ENCODE results near the gene FBH1. TPM values are rescaled to one million over a fixed set of nuclear protein-coding genes. Genes with fewer than 3 reads are reported as not detected.
"Not testable (repeated sequence)": the region's sequence is repeated elsewhere in the genome, so short reads cannot be mapped to it uniquely, and the experiment has no call there.

FBH1 gene
- total RNA-seq, 1 experiment from 2014 or later = 90.1 TPM

DNA sequence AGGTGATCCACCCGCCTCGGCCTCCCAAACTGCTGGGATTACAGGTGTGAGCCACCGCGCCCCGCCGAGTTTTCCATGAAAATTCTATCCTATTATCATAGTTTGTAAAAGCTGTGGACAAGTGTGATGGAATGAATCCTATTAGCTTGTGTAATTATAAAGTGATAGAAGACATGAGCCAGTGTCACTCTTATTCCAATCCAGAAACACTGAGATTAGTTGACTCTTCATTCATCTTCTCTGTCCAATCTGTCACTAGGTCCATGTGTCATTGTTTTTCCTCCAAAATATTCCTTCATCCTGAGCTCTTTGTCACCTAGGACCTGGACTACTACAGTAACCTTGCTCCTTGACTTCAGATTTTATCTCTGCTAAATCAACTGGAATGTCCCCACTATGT is 13.5 kb downstream of the FBH1 start:
- DNase-seq (ENCODE audit: low spot score) = no peak

DNA sequence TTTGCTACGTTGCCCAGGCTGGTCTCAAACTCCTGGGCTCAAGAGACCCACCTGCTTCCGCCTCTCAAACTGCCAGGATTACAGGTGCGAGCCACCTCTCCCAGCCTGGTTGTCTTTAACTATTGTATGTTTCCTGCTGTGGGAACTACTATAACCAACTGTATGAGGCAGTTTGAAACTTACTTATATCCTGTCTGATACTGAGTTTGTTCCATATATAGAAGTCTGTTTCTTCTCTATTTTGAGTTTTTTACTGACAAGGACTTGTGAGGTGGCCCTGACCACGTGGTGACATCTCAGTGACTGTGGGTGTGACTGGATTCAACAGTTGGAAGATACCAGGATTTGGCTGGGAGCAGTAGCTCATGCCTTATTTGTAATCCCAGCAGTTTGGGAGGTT is 14.2 kb downstream of the FBH1 start:
- no peak for DNase-seq (ENCODE audit: low spot score)

DNA sequence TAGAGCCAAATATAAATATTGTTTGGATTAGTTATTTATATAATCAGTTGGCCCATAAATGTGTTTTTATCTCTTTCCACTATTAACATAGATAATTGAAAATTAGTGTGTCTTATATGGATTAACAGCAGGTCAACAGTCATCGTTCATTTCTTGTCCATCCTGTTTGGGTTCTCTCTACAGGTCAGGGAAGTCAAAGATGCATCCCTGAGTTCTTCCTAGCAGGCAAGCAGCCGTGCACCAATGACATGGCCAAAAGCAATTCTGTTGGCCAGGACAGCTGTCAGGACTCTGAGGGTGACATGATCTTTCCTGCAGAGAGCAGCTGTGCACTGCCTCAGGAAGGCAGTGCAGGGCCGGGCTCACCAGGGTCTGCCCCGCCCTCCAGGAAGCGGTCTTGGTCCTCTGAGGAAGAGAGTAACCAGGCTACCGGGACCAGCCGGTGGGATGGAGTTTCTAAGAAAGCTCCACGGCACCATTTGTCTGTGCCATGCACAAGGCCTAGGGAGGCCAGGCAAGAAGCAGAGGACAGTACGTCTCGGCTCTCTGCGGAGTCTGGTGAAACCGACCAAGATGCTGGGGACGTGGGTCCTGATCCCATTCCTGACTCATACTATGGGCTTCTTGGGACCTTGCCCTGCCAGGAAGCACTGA is 15.9 kb downstream of the FBH1 start:
- no peak for DNase-seq (ENCODE audit: low spot score)

DNA sequence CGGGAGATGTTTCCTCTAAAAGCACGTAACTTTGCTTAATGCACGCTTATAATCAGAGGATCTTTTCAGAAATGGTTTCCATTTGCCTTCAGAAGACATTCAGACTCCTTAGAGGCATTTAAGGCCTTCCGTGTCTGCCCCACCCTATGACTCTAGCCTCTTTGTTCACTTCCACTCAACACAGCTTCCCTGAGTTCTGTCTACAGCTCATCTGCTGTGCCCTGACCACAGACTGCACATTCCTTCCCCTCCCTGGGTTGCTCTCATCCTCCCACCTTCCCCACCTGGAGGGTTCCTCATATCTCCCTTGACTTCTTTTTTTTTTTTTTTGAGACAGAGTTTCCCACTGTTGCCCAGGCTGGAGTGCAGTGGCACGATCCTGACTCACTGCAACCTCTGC is 16.6 kb downstream of the FBH1 start:
- no peak for DNase-seq (ENCODE audit: low spot score)

DNA sequence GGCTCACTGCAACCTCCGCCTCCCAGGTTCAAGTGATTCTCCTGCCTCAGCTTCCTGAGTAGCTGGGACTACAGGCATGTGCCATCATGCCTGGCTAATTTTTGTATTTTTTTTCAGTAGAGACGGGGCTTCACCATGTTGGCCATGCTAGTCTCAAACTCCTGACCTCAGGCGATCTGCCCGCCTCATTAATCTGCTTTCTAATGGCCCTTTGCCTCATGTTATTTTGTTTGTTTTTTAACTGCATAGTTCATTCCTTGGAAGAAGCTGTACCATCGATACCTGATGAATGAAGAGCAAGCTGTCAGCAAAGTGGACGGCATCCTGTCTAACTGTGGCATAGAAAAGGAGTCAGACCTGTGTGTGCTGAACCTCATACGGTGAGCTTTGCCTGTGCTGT is 18.6 kb downstream of the FBH1 start:
- DNase-seq (ENCODE audit: low spot score) = not testable (repeated sequence)

DNA sequence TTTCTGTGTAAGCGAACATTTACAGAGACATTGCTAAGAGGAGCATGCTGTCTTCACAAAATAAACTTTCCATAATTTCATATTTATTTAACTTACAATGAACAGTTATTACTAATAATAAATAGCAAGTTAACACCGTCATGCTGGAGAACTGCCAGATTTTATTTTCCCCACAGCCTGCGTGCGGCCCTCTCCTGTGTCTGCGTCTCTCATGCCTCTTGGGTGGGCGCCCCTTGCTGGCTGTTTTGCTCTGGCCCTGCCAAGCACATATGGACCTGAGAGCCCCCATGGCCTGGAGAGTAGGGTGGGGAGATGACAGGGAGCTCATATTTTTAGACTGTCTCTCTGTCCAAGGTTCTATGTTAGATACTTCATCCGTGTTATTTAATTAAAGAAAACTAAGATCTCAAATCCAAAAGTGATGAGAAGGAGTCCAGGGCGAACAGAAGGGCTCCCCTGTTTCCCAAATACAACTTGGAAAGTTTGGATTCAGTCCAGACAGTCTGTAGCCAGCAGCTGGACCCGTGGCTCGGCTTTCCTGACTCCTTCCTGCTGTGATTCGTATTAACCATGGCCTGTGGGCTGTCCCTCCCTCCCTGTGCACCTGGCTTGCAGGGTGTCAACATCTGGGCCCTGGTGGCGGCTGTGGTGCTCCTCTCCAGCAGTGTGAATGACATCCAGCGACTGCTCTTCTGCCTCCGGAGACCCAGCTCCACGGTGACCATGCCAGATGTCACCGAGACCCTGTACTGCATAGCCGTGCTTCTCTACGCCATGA is 20.5 kb downstream of the FBH1 start:
- DNase-seq (ENCODE audit: low spot score) = no peak

DNA sequence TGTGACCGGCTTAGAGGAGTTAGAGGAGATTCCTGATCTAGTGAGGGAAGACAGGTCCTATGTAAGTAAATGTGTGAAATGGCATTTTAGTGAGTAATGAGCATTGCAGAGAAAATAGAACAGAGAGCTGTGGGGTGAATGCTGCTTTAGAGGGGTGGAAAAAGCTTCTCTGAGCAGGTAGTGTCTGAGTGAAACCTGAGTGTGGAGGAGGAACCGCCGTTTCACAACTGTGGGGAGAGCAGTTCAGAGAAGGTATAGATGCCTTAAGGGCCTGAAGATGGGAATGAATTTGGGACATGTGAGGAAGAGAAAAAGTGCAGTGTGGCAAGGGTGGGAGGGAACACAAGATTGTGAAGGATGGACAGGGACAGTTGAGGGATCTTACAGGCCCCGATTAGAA is 21.6 kb downstream of the FBH1 start:
- no peak for DNase-seq (ENCODE audit: low spot score)

DNA sequence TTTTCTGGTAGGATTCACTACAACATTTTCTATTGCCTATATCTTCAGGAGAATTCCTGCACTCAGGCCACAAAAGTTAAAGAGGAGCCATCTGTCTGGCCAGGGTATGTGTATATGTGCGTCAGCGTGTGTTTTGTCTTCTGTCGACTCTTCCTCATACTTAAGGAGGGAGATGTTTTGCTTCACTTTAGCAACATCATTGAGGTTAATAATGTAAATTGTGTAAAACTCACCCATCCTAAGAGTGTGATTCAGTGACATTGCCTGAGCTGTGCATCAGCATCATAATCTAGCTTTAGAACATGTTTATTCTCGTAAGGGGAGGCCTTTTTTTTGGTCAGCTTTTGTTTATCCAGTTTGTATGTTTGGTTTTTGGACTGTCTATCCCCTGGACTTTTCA is 23.7 kb downstream of the FBH1 start:
- DNase-seq (ENCODE audit: low spot score) = no peak

DNA sequence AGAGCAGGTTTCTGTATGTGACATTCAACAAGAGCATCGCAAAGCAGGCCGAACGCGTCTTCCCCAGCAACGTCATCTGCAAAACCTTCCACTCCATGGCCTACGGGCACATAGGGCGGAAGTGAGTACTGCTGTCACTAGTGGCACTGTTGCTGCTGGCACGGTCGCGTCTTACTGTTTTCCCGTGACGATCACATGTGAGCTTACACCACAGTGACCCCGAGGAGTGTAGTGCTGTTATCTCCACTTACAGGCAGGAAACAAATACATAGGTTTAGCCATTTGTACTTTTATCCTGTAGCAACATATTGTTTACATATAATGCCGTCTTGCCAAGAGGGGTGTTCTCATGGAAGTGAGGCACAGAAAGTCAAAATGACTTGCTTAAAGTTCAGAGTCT is 25.4 kb downstream of the FBH1 start:
- no peak for DNase-seq (ENCODE audit: low spot score)

DNA sequence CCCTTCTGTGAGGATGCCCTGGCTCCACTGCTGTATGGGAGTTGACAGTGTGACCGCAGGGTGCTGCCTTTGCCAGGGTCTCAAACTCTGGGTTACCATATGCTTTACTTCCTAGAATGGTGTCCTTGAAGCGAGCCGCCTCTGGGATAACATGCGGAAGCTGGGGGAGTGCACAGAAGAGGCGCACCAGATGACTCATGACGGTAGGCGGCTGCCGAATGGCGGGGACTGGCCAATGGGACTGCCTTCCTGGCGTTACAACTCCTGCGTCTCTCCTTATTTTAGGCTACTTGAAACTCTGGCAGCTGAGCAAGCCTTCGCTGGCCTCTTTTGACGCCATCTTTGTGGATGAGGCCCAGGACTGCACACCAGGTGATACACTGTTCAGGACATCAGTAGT is 27.3 kb downstream of the FBH1 start:
- no peak for DNase-seq (ENCODE audit: low spot score)

DNA sequence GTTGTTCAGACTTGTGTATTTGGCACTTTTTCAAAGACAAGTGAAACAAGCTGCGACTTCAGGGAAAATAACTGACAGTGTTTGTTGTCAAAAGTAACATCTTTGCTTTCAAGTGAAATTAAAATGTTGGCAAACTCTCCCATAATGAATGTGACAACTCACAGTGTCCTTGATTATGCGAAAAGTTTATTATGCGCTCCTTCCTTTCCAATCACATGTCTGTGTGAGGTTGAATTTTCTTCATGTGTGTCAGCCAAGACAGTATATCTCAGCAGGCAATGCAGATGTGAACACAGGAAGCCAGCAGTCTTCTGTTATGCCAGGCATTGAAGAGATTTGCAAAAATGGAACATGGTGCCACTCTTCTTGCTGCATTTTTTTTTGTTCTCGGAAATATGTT is 28.7 kb downstream of the FBH1 start:
- no peak for DNase-seq (ENCODE audit: low spot score)

DNA sequence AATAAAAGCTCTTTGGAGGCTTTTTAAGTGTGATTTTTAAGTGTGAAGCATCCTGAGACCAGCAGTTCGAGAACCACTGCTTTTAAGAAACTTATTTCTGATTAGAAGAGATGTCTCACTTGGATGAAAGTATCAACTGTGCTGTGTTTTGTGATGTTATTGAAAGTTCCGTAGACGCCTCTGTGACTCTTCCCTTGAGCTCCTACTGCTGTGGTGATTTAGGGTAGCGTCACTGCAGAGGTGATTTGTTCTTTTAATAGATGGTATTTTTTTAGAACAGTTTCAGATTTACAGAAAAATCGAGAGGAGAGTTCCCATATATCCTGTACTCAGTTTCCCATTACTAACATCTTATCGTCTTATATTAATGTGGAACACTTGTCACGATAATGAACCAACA is 29.5 kb downstream of the FBH1 start:
- no peak for DNase-seq (ENCODE audit: low spot score)

DNA sequence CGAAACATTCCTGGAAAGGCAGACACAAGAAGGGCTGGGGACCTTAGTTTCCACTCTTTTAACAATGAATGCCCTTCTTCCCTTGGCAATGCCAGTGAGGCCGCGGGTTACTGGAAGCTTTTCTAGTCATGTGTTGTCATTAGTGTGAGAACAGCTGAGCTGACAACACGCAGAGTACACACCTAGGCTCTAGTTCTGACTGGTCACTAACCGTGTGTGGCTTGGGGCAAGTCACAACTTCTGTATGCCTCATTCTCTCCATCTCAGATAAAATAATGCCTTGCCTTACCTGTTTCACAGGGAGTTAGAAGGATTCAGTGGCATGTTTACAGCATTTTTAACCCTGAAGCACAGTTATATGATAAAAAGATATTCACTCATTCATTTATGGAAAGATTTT is 31.7 kb downstream of the FBH1 start:
- DNase-seq (ENCODE audit: low spot score) = no peak

DNA sequence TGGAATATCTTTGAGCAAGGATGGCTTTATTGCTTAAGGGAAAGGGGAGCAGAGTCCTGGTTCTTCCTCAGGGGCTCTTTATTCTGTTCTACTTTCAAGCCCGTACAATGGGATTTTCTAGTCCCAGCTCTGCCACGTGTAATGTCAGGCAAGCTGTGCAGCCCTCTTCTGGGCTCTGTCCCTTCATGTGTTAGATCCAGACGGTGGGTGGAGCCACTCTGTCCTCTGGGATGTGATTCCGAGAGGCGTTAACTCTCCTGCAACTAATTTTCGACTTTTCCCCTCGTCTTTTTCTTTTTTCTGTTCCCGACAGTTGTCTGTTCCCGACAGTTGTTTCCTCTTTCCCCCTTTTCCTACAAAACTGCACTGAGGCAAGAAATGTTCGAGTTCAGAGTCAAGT is 34.8 kb downstream of the FBH1 start:
- no peak for DNase-seq (ENCODE audit: low spot score)

DNA sequence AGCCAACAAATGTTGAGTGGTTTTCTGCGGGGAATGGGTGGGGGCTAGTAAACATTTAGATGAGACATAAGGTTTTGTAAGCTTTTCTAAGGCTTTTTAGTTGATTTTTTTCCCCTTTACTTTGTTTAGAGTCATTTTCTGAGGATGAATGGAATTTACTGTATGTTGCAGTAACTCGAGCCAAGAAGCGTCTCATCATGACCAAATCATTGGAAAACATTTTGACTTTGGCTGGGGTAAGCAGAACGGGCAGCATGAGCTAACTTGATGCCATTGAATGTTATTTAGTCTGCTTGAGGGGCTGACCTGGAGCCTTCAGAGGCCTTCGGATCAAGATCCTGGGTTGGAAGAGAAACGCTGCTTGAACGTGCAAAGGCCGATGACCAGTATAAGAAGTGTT is 37.3 kb downstream of the FBH1 start:
- DNase-seq (ENCODE audit: low spot score) = no peak

DNA sequence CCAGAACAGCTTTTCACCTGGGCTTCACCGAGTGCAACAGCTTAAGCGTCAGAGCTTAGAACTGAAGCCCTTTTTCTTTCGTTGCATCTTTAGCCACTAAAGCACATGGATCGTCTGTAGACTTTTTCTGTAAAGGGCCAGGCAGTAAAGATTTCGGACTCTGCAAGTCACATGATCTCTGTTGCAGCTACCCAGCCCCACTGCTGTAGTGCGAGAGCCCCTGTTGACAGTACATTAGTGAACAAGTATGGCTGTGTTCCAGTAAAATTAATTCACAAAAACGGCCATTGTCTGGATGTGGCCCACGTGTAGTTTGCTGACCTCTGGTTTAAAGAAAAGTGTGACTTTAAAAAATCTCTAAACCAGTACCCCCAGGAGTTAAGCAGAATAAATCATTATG is 39.4 kb downstream of the FBH1 start:
- no peak for DNase-seq (ENCODE audit: low spot score)

DNA sequence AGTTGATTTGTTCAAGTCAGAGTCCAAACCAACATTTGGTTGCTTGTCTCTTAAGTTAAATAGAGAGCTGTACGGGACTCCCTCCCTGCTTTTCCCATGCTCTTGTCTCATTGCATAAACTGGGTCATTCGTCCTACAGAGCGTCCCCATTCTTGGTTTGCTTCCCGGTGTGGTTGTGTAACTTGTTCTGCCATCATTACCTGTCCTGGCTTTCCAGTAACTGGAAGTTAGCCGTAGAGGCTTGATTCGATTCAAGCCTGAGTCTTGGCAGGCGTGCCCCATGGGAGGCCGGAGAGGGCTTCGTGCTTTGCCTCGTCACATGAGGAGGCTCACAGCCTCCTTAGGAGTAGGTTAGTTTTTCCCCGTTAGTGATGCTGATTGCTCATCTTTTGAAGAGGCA is 40.2 kb downstream of the FBH1 start:
- no peak for DNase-seq (ENCODE audit: low spot score)

DNA sequence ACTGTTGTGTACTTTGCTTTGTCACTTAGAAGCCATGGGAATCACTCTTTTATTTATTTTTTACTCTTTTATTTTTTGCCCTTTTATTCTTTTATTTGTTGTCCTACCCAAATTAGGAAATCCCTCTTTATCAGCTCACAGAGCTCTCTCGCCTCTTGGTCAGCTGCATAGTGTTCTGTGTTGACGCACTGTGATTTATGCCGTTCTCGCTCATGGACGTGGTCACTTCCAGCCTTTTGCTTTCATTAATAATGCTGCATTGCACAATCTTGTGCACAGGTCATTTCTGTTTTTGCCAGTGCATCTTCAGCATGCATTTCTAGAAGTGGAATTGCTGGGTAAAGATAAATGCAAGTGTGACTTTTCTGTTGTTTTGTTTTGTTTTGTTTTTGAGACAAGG is 42.3 kb downstream of the FBH1 start:
- no peak for DNase-seq (ENCODE audit: low spot score)

DNA sequence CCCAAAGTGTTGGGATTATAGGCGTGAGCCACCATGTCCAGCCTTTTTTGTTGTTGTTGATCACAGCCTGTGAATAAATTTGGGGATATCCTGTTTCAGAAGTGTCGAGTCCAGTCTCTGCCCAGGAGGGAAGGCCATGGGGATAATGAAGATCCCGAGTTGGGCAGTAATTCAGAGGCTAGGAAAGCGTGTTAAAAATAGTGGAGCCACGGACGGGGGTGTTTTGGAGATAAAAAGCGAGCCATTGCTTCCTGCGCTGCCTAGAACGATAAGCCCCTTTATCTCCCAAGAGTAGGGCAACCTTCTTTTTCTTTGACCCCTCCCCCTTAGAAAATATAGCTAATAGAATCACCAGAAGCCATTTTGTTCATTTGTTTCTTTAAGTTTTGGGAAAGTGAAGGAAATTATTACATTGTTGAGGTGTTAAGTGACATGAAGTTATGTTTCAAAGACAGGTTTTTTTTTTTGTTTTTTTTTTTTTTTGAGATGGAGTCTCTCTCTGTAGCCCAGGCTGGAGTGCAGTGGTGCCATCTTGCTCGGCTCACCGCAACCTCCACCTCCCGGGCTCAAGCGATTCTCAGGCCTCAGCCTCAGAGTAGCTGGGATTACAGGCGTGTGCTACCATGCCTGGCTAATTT is 44.0 kb downstream of the FBH1 start:
- no peak for DNase-seq (ENCODE audit: low spot score)

DNA sequence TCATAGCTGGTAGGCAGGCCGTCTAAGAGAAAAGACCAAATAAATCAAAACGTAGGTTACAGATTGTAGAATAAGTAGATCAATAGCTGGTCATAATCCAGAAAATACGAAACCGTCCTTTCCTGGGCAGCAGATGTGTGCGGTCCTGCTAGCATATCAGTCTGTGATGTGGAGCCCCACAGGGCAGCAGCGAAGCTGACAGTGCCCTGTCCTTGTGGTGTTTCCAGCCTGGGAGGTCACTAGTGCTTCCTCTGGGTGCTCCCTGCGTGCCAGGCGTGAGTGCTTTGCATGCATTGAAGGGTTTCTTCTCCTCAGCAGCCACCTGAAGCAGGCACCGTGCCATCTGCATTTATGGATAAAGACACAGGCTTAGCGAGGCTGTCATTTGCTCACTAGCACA is 45.6 kb downstream of the FBH1 start:
- DNase-seq (ENCODE audit: low spot score) = no peak

DNA sequence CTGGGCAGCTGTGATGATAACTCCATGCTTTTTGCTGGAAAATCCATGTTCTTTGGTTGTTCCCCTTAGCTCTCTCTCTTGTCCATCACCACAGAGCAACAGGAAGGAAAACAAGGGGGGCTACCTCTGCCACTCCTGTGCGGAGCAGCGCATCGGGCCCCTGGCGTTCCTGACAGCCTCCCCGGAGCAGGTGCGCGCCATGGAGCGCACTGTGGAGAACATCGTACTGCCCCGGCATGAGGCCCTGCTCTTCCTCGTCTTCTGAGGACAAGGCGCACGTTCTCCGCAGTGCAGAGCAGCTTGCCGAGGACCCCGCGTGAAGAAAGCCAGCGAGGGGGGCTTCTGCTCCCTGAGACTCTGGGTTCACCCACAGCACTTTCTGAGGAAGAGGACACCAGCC is 47.0 kb downstream of the FBH1 start:
- no peak for DNase-seq (ENCODE audit: low spot score)

DNA sequence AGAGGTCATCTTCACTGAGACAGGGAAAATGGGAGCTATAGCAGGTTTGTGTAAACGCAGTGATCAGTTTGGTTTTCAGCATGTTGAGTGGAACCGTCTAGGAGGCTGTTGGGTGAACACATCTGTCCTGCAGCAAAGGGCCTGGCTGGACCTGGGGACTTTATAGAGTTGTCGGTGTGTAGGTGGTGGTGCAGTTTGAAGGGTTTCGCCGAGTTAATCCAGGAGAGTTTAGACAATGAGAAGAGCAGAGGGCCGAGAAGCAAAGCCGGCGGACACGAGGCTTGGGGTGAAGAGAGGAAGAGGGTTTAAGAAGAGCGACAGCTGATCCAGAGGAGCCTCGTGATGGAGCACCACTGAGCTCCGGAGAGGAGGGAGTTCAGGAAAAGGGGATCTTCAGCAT is 48.2 kb downstream of the FBH1 start:
- no peak for DNase-seq (ENCODE audit: low spot score)

DNA sequence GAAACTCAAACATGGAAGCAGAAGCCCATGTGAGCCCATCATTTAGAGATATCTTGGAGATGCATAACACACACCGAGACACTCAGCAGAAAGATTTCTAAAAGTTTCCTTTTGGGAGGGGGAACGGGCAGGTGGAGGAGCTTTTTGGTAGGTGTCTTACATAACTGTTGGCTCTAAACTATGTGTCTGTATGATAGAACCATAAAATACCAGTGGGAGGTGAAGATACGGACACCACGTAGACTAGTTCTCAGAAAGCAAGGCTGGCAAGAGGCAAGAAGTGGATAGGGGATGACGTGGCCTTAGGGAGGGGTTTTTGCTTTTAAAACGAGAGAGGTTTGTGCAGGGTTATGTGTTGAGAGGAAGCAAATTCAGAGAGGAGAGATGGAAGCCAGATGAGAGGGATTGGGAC is 50.8 kb downstream of the FBH1 start:
- no peak for DNase-seq (ENCODE audit: low spot score)
